ENCODE results near the gene SLF1. TPM values are rescaled to one million over a fixed set of nuclear protein-coding genes. Genes with fewer than 3 reads are reported as not detected.
A peak's percentile ranks its signal among the peaks of the same experiment; 100 is the strongest.

SLF1 gene
- polyA plus RNA-seq, 4 donors, result 11.9 to 15.0 (median 12.9) TPM

DNA sequence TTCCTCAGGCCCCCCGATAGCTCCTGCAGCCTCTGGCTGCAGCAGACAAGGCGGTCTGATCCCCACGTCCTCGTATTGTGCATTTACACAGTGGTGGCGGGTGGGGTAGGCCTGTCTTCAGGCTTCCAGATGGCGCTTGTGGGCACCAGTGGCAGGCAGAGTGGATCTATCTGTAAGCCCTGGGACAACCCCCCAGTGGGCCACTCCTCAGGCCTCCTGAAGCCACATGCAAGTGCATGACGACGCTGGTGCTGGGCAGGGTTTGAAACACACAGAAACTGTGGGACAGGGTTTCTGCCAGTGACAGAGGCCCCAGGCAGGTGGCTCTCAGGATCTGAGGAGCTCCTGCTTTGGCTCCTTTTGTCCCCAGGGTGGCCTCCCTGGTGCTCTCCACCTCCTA, 42.0 kb downstream of the SLF1 start:
- no peak for DNase-seq (ENCODE audit: low read depth in 4 of 4, low spot score in 3 of 4)

DNA sequence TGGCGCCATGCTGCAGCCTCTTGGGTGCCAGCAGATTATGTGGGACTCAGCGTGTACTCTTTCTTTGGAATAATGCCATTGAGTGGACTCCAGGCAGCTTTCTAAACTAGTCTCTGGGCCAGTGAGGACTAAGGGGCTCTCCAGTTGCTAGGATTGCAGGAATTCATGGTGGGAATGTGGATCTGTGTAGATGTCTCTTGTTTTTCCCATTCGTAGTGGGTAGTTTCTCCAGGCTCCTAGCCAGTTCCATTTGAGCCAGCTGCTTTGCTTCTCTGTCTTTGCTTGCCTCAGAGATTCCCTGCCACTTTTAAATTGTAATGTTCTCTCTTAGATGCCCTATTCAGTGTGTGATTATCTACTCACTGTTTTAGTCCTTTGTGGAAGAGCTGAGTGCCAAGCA, 42.6 kb downstream of the SLF1 start:
- DNase-seq (ENCODE audit: low read depth in 4 of 4, low spot score in 3 of 4), result no peak

DNA sequence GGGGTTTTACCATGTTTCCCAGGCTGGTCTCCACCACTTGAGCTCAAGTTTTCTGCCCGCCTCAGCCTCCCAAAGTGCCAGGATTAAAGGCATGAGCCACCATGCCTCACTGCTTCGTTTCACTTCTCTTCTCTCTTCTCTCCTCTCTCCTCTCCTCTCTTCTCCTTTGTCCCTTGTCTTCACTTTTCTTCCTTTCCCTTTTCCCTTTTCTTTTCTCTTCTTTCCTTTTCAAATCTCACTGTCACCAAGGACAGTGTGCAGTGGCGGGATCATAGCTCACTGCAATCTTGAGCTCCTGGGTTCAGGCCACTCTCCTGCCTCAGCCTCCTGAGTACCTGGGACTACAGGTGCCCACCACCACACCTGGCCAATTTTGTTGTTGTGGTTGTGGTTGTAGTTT, 49.5 kb downstream of the SLF1 start:
- no peak for DNase-seq (ENCODE audit: low read depth in 4 of 4, low spot score in 3 of 4)

- no peak for DNase-seq (ENCODE audit: low read depth in 4 of 4, low spot score in 3 of 4)
Observed at GRCh38 chr5:94670726-94671125, 52.3 kb downstream of the SLF1 start.

- no peak for DNase-seq (ENCODE audit: low read depth in 4 of 4, low spot score in 3 of 4)
Observed at GRCh38 chr5:94672746-94673145, 54.3 kb downstream of the SLF1 start.

GRCh38 chr5:94674490-94675382, 56.3 kb downstream of the SLF1 start:
- no peak for DNase-seq (ENCODE audit: low read depth in 4 of 4, low spot score in 3 of 4)

GRCh38 chr5:94675965-94676618, 57.6 kb downstream of the SLF1 start:
- DNase-seq (ENCODE audit: low read depth in 4 of 4, low spot score in 3 of 4), result no peak

DNA sequence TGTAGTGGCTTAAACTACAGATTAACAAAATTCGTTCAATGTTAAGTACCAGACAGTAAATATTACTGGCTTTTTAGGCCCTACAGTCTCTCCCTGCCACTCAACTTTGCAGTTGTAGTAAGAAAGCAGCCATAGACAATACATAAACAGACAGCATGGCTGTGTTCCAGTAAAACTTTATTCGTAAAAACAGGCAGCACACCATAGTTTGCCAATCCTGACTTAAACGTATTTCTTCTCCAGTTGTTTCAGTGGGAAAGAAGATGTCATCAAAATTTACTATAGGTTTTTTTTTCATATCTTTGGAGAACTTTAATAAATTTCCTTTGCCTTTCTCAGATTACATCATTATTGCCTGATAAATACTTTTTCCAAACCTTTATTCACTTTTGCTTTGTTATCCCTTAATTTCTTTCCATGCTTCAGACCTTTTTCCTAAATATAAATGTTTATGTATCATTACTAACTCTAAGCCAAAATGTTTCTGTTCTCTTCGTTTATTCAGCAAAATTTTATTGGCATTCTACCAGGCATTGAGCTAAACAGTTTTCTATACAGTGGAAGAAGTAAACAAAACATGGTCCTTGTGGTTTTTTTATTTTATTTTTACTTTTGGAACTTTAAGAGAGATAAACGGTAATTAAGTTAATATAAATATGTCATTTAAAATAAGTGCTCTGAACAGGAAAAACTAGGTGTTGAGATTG, 64.5 kb downstream of the SLF1 start:
- DNase-seq (ENCODE audit: low read depth in 4 of 4, low spot score in 3 of 4), result no peak

GRCh38 chr5:94689908-94690307, 71.4 kb downstream of the SLF1 start:
- no peak for DNase-seq (ENCODE audit: low read depth in 4 of 4, low spot score in 3 of 4)

DNA sequence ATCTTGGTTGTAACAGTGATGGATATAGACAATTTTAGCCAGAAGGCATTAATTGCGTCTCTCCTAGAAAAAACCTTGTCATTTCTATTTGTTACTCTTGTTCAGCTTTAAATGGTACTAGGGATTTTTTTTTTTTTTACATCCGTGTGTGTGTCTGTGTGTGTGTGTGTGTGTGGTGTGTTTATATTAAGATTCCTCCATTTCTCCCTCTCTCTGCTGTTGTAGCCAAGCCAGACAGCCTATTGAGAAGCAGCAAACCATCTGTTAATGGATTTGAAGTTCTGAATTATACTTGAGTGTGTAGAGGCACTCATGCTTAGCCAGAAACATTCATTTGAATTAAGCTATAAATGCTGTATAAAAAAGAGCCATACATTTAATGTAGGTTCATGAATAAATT, 72.3 kb downstream of the SLF1 start:
- no peak for DNase-seq (ENCODE audit: low read depth in 4 of 4, low spot score in 3 of 4)

GRCh38 chr5:94691291-94691690, 72.8 kb downstream of the SLF1 start:
- DNase-seq (ENCODE audit: low read depth in 4 of 4, low spot score in 3 of 4), result no peak

DNA sequence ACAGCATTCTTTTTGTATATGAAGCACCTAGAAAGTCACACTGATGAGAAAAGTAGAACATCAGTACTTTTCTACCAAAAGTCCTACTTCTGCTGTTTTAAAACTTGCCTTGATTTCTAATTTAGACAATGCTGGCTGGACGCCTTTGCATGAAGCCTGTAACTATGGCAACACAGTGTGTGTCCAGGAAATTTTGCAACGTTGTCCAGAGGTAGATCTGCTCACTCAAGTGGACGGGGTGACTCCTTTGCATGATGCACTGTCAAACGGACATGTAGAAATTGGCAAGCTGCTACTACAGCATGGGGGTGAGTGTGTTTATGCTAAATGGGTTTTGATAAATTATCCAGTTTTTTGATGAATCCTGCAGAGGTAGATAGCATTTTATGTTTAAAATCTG, 73.5 kb downstream of the SLF1 start:
- DNase-seq (ENCODE audit: low read depth in 4 of 4, low spot score in 3 of 4), result no peak

- DNase-seq (ENCODE audit: low read depth in 4 of 4, low spot score in 3 of 4), result no peak
Observed at GRCh38 chr5:94692581-94692980, 74.1 kb downstream of the SLF1 start.

- DNase-seq (ENCODE audit: low read depth in 4 of 4, low spot score in 3 of 4), result peak in 1 of 4 donors; percentile 40
Observed at GRCh38 chr5:94693043-94693822, 74.8 kb downstream of the SLF1 start.

DNA sequence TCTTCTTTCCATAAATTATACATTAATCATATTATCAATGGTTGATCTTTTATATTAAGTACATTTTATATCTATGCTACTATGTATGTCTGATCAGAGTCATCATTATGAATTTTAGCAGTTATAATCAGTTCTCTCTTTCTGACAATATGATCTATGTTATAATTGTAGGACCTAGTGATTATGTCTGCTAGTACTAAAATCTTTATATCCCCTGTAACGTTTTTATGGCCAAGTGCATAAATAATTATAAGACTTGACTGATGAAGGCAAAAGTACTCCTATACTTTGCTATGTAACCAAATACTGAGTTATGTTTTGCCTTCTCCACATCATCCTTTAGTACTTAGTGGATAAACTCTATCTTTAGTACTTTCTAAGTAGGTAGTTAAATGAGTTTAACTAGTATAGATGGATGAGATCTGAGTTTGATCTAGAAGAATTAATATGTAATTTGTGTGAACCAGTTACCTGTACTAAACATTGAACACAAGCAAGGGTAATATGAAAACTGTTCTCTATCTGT, 75.4 kb downstream of the SLF1 start:
- no peak for DNase-seq (ENCODE audit: low read depth in 4 of 4, low spot score in 3 of 4)

DNA sequence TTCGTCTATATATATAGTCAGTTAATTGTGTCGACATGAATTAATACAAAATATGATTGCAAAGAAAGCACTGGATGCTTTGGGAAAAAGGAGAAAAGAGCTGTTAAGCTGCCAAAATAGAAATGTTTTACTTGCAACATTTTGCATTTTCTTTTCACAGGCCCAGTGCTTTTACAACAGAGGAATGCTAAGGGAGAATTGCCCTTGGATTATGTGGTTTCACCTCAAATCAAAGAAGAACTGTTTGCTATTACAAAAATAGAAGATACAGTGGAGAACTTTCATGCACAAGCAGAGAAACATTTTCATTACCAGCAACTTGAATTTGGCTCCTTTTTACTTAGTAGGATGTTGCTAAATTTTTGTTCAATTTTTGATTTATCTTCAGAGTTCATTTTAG, 76.2 kb downstream of the SLF1 start:
- DNase-seq (ENCODE audit: low read depth in 4 of 4, low spot score in 3 of 4), result no peak

DNA sequence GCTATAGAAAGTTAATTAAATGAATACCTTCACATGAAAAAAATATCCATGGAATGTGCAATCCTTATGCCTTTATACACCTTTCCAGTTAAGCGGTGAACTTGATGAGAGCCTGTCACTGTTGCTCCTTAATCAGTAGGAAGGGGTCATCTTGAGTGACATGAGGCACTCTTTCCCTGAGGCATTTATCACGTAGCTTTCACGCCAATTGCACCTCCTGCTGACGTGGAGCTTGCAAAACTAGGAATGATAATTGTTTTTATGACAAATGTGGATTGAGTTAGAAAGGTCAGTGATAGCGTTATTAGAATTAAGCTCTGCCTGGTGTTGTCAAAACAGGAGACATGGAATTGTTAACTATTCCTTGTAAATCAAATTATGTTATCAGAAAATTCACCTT, 79.7 kb downstream of the SLF1 start:
- DNase-seq (ENCODE audit: low read depth in 4 of 4, low spot score in 3 of 4), result no peak

- no peak for DNase-seq (ENCODE audit: low read depth in 4 of 4, low spot score in 3 of 4)
Observed at GRCh38 chr5:94699562-94699961, 81.1 kb downstream of the SLF1 start.

DNA sequence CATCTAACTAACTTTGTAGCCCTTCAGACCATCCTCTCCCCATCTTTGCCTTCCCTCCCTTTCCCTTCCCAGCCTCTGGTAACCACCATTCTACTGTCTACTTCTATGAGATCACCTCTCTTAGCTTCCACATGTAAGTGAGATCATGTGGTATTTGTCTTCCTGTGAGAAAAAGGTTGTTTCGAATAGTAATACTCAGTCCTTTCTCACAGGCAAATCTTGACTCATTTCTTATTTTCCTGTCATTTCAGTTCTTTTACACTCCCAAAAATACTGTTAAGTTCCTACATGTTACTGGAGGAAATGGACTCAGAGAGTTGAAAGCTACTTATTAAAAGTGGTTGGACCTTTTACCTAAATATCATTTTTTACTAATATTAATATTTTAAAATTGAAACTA, 82.1 kb downstream of the SLF1 start:
- no peak for DNase-seq (ENCODE audit: low read depth in 4 of 4, low spot score in 3 of 4)

DNA sequence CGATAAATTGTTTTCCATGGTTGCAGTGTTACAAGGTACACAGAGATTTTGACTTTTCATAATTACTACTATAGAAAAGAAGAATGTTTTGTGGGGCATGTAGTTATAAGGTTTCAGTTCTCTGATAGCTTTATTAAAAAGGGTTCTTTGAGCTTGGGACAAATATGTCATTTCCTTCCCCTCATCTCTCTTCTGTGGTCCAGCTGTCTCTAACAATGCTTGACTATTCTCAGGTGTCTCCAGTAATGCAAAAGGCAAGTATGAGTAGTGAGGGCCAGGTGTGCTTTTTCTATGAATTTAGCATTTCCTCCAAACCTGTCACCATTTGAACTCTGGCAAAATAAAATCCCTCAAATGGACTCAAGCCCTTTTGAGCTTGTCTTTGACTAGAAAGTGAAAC, 84.3 kb downstream of the SLF1 start:
- no peak for DNase-seq (ENCODE audit: low read depth in 4 of 4, low spot score in 3 of 4)

DNA sequence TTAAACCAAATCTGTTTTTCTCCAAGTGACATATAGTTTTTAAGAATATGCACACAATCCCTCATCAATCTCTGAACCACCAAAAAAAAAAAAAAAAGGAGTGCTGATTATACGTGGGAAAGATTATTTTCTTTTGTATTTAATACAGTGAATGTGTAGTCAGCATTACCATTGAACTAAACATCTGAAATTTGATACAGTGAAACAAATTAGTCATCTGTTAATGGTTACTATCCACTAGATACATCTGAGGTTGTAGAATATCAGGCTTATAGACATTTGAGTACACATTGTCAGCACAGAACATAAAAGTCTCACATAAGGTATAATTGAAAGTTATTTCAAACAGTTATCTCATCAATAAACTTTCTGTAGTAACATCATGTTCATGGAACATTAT, 87.0 kb downstream of the SLF1 start:
- no peak for DNase-seq (ENCODE audit: low read depth in 4 of 4, low spot score in 3 of 4)

Measured in right renal pelvis (tissue), 4 donors.